ENCODE data around the gene AKT1.

AKT1 gene

DNA sequence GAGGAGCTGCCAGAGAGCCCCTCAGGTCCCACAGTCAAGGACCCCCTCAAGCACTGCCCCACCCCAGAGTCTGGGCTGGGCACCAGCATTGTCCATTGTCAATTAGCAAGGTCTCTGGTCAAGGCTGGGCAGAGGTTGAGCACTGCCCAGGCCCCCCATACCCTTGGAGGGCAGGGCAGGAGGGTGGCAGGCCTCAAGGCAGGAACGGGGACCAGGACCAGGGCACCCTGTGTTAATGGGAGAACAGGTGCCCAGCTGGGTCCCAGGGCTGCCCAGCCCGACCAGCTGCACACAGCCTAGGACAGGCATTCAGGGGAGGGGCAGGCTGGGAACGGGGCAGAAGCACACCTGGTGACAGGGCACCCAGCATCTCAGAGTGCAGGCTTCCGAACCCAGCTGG, 24.2 kb downstream of the AKT1 start:
- DNase-seq: no peak

DNA sequence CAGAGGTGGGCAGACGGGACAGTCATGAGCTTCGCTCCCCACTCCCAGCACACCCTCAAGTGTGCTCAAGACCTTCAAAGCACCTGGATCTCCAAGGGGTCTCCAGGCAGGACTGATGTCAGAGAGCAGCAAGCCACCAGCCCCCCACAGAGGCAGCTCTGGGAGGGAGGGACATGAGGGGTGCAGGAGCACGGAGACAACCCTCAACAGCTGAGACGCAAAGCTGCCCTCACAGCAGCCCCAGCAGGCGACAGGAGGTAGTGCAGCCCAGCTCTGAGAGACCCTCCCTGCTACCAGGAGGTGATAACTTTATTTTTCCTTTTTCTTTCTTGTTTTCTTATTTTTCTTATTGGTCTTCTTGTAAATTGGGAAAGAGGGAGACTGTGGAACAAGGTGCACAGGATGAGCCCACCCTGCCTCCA, 24.7 kb downstream of the AKT1 start:
- no peak for DNase-seq

DNA sequence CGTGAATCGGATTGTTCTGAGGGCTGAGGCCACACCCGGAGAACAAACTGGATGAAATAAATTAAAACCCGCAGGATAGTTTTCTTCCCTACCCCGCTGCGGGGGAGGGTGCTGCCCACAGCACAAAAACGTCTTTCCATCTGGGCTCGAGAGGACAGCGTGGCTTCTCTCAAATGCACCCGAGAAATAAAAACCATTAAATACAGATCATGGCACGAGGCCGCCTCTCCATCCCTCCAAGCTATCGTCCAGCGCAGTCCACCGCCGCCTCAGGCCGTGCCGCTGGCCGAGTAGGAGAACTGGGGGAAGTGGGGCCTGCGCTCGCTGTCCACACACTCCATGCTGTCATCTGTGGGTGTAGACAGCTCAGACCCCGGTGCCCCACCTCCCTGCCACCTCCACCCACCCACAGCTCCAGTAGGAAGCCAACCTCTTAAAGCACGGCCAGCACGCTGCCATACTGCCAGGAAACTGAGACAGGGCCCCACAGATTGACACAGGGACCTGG, 25.4 kb downstream of the AKT1 start:
- no peak for DNase-seq

DNA sequence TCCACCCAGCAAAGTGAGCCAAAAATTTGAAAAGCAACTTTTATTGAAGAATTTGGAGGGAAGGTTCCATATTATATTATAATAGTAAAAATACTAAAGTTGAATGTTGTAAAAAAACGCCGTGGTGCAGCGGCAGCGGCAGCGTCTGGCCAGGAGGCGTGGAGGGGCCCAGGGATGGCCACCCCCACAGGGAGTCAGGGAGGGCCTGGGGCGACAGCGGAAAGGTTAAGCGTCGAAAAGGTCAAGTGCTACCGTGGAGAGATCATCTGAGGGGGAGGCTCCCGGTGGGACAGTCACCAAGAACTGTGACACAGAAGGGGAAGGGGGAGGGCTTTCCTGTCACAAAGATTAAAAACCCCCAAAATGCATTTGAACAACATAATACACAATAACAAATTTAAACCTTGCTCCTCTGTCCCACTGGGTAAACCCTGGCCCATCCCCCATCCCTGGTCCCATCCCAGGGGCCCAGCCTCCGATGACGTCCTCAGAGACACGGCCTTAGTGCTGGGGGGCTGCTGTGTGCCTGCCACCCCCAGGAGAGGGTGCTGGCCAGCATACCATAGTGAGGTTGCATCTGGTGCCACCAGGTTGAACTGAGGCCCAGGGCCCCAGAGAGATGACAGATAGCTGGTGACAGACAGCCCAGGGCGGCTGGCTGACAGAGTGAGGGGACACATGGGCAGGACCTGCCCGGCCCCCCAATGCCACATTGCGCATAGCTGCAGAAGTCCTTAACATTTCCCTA, 26.1 kb downstream of the AKT1 start:
- no peak for DNase-seq

DNA sequence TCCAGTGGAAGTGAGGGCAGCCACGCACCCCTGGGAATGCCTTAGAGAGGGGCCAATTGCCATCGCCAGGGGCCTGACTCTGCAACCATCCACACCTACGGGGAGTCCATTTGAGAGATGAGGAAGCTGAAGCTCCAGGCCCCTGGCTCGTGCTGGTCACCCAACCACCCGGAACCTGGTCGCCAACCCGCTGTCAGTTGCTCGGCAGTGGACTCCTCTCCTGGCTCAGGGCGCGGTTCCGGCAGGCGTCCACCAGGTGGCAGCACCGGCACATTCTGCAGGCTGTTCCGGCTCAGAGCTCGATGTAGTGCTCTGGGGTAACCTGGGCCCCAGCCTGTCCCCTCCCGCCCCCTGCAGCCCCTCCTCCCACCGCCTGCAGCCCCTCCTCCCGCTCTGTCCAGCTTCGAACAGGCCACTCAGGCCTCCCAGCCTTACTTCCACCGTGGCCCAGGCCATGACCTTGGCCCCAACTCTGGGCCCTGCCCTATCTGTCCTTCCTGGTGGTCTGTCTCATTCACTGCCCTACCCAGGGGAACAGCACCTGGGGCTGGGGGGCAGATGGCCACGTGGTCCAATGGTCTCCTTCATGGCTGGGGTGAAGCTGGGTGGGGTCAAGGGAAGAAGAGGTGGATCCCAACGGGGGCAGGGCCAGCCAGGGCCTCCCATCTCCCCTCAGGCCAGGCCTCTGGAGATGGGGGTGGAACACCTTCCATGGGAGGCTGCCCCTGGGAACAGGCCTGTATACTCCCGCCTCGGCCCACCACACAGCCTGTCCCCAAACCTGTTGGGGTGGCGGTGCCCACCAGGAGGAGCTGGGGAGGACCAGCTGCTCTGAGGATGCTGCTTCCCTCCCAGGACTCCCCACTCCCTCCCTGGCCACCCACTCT, 26.9 kb downstream of the AKT1 start:
- peak; percentile 83 for DNase-seq

DNA sequence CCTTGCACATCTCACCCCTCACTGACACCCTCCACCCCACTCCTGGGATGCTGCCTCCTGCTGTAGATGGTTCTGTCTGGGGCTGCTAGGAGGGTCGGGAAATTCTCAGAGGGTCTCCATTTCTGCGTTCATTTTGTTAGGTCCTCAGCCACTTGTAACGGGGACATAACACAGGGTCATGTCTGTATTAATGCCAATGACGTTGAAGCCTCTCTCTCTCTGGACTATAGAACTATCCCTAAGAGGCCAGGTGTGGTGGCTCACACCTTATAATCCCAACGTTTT, 28.0 kb downstream of the AKT1 start:
- no peak for DNase-seq

DNA sequence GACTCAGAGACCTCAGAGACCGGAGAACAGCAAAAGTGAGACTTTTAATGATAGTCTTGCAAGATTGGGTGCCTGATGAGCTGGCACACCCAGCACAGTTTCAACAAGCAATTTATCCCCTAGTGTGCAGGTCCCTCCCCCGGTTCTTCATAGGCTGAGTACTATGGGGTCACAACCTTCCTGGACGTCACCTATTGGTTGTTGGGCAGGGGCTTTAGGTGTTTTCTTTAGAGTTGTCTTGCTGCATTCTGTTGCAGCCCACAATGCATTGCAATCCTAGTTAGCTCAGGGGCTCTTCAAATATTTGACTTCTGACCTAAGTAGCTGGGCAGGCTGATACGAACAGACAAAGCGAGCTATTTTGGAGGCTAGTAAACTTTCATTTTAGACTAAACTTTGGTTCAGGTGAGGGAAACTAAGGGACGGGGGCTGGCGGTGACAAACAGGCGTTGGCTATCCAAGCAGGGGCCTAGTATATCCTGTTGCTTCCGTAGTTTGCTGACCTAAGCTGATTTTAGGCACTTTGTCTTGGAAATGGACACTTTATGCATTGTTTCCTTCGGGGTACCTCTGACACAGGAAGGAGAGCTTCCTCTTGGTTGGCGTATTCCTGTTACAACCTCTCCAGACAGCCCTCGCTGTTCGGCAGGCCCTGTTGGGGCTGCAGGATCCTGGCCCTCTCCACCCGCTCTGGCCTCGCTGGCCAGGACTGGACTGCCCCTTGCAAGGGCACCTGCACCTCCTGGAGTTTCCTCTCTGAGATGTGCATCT, 28.5 kb downstream of the AKT1 start:
- no peak for DNase-seq

DNA sequence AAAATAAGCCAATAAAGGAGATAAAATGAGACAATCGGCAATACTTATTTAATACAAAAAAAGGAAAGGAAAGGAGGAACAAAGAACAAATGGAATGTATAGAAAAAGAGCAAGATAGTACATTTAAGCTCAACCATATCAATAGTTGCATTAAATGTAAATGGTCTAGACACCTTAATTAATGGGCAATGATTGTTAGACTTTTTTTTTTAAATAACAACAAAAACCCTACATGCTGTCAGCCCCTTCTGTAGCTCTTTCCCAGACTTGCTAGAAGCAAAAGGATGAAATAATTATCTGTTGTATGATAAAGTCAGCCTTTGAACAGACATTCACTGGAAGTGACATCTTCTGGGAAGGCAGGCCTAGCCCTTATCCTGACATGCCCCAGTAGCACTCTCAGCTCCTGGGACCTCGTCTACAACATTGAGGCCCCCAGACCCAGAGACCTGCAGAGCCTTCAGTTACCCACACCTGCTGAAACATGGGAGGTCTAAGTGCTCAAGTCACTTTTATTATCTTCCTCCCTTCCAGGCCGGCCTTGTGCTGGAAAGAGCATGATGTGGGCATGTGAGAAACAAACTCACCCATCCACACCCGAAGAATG, 29.2 kb downstream of the AKT1 start:
- DNase-seq: no peak

DNA sequence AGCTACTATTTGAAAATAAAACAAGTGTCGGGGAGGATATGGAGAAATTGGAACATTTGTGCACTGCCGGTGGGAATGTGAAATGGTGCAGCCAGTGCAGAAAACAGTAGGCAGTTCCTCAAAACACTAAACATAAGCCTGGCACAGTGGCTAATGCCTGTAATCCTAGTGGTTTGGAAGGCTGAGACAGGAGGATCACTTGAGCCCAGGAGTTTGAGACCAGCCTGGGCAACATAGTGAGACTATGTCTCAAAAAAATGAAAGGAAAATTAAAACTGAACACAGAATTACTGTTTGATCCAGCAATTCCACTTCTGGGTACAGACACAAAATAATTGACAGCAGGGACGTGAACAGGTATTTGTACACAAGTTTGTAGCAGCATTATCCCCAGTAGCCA, 30.0 kb downstream of the AKT1 start:
- DNase-seq: no peak

DNA sequence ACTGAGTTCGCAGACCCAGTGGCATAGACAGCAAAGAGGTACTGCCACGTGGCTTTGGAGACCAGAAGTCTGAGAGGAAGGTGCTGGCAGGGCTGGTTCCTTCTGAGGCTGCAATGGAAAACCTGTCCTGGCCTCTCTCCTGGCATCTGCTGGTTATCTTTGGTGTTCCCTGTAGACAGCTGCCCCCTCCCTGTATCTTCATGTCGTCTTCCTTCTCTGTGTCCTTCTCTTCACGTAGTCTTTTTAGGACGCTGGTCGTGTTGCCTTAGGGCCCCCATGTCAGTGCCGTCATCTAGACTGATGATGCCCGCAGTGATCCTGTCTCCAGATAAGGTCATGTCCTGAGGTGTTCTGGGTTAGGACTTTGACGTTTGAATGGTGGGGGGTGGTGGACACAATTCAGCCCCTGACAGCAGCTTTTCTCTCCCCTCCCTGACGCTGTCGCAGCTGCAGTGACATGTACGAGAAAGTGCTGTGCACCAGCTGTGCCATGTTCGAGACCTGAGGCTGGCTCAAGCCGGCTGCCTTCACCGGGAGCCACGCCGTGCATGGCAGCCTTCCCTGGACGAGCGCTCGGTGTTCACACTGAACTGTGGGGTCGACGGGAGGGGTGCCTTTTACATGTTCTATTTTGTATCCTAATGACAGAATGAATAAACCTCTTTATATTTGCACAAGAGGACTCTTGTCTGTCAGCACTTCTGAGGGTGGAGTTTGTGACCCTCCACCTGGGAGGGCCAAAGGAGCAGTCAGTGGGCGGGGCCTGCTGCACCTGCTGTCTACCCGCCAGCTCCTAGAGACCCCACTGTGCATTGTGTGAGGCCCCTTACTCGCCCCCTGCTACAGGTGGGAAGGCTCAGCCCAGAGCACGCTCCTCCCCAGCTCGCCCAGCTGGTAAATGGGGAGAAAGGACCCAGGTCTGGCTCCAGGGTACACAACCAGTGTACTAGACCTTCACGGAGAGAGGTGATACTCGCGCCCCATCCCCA, 36.3 kb downstream of the AKT1 start:
- DNase-seq: peak; percentile 20

DNA sequence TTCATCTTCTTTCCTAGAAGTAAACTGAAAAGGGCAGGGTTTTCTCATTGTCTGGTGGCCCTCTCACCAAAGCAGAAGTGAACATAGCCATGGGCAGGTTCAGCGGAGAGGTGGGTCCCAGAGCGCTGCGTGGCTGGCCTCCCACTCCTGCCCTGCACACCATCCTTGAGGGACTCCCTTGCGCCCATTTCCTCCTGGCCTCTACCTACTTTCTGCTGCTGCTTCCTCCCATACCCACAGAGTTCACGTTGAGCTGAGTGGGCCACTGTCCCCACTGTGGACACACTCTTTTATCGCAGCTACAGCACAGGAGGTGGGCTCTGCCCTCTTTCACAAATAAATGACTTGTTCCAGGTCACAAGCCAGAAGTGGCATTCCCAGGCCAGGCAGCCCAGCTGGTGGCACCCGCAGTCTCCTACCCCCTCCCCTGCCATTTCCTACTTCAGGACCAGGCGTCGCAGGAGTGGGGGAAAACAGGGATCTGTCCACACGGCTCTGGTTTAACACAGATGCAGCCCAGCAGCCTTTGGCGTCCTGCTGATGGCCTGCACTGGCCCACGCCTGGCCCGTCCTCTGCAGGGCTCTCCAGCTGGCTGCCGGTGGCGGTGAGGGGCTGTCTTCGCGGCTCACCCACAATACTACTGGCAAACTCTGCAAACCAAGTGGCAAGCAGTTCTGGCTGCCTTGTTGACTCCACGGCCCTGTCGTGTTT, 37.7 kb downstream of the AKT1 start:
- DNase-seq: no peak

DNA sequence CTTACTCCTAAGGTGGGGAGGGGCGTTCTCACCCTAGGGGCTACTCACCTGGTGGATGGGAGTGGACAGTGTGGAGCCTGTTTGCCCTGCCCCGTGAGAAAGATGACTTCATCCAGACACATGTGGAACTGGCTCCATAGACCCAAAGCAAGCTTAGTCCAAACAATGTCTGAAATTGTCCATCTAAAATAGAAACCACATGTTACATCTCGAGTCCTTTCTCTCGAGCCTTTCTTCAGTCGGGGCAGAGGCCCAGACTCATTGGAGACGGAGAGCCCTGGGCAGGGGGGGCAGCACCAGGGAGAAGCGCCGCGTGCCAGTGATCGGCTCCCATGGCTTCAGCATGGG, 38.3 kb downstream of the AKT1 start:
- DNase-seq: no peak

DNA sequence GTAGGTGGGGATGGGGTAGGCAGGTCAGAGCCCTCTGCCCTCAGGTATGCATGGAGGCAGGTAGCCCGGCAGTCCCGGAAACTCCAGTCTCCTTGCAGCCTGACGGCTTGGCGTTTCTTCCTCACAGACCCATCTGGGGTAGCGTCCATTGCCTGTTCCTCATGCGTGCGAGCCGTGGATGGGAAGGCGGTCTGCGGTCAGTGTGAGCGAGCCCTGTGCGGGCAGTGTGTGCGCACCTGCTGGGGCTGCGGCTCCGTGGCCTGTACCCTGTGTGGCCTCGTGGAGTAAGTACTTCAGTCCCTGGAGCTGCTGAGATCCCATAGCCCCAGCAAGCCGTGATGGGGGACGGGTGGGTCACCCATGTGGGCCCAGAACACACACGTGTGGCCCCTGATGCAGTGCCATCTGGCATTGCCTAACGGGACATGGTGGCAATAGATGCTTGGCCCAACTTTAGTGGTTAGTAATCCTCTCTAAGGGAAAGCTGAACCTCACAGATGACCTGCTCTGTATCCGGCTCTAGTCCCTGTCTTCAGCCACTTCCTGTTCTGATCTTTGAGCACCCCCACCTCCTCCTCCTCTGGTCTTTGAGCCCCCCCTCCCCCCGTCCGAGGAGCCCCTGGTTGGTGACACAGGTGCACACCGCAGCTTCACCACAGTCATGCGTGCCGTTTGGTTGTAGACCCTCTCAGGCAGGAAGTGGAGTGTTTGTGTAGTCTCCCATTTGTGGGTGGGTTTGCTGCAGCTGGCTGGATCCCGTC, 38.9 kb downstream of the AKT1 start:
- DNase-seq: no peak

DNA sequence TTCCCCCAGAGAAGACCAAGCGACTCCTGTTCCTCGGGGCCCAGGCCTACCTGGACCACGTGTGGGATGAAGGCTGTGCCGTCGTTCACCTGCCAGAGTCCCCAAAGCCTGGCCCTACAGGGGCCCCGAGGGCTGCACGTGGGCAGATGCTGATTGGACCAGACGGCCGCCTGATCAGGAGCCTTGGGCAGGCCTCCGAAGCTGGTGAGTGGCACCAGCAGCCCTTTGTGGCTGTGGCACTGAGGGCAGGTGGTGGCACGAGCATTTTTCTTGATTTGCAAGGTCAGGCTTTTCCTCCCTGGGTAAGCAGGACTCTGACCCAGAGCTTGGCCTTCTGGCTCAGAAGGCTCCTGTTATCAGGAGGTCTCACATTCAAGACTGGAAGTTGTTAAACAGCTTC, 39.9 kb downstream of the AKT1 start:
- DNase-seq: no peak

DNA sequence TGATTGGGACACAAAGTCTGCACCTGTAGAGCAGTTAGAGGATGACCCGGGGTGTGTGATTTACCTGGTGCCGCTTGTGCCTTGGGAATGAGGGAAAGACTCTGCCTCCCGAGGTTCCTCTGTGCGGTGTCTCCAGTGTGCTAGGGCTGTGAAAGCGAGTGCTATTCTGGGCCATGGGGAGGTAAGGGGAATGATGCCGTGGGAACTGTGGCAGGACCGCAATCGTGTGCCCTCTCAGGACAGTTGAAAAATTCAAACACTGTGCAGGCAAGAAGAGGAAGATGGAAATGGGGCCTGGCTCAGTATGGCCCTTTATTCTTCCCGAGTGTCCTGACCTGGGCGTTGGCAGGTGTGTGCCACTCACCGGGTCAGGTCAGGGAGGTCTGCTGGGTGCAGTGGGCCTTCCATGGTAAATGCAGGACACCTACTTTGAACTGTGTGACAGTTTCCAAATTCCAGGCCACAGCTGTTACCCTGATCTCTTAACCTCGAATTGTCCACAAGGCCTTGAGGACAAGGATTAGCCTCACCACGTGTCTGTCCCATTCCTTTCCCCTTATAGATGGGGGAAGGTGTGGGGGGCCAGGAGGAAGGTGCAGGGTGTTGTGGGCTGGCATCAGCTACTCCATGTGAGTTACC, 41.2 kb downstream of the AKT1 start:
- no peak for DNase-seq

DNA sequence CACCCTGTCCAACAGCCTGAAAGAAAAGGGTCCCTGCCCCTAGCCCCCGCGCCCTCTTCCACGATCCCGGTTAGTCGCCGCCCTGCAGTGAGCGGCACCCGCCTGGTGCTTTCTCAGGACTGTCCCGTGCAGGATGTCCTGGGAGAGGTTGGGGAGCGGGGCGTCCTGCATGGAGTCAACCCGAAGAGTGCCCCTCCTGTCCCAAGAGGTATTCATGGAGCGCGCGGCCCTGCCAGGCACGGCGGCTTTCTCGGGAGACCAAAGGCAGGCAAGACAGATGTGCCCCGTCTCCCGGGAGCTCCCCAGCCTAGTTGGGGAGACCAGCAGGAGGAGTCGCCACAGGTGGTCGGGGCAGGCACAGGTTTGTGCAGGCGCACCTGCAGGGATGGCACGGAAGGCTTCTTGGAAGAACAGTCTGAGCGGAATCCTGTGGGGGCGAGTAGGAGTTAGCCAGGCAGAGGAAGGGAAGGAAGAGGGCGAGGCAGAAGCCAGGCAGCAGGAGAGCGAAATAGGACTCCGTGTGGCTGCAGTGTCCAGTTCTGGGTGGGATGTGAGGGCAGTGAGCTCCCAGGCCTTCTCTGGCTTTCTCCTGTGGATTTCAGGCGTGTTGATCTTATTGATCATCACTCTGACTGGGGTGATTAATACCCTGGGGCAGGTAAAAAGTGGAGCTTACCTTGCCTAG, 41.9 kb downstream of the AKT1 start:
- peak; percentile 62 for DNase-seq

DNA sequence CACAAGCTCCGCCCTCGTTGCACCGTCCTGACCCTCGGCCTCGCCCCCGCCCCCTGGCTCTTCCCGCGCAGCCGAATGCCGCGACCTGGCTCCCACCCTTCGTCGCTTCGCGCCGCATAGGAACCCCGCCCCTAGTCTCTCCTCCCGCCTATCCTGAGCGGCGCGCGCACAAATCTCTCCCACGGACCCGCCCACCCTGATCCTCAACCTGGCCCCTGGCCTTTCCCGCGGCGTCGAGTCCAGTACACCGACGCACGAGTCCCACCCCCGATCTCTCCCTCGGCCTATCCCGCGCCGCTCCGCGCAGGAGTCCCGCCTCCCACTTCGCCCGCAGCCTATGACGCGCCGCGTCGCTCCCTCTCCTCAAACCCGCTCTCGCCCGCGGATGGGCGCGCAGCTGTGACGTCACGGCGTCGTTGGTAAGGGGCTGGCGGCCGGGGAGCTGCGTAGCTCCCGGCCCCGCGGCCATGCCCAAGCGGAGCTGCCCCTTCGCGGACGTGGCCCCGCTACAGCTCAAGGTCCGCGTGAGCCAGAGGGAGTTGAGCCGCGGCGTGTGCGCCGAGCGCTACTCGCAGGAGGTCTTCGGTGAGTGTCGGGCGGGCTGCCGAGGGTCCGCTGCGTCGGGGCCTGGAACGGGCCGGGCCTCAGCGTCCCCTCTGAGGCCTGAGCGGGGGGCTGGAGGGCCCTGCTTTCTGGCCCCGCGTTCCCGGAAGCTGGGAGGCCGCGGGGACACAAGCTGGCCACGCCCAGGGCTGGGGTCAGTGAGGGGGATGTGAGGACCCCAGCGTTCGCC, 42.6 kb downstream of the AKT1 start, which contains the start of gene SIVA1:
Gene SIVA1 (plus strand): TSS at position 413 of the 793 bp plus-strand sequence. CDS start 55 bp downstream, at position 468.
- DNase-seq: peak; percentile 100

DNA sequence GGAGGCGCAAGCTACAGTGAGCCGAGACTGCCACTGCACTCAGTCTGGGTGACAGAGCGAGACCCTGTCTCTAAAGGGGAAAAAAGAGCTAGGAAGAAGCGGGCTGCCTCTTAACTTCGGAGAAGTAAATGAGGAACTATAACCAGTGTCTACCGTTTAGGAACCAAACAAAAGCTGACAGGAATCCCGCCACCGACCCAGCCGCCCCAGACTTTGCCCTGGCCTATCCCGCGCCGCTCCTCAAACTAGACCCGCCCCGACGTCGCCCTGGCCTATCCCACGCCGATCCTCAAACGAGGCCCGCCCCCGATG, 43.2 kb downstream of the AKT1 start:
- no peak for DNase-seq
